Measurements from ENCODE around the gene USP48.

Gene USP48

DNA sequence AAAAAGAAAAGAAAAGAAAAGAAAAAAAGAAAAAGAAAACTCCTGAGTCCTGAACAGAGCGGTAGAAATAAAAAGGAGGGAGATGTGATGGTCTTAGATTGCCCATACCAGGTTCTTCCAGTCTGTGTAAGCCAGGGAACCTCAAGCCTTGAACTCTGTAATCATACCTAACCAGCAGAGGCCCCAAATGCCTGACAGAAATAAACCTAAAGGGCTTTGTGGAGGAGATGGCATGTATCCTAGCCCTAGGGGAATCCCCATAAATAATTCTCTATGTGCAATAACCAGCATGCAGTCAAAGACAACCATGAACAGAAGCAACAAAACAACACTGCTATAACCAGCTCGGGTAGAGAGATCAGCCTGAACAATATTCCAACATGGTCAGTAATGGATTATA is 40.4 kb downstream of the USP48 start:
- DNase-seq (ENCODE audit: low spot score), result no peak
- CTCF ChIA-PET, result interaction anchor here (0.7 kb wide), 1 partner anchor 35 kb away, joined by 3 read pairs; no protein-coding TSS in a partner anchor
- H3K27ac ChIP-seq, result no peak overlapping the region
- TF ChIP-seq, protein P1, sequence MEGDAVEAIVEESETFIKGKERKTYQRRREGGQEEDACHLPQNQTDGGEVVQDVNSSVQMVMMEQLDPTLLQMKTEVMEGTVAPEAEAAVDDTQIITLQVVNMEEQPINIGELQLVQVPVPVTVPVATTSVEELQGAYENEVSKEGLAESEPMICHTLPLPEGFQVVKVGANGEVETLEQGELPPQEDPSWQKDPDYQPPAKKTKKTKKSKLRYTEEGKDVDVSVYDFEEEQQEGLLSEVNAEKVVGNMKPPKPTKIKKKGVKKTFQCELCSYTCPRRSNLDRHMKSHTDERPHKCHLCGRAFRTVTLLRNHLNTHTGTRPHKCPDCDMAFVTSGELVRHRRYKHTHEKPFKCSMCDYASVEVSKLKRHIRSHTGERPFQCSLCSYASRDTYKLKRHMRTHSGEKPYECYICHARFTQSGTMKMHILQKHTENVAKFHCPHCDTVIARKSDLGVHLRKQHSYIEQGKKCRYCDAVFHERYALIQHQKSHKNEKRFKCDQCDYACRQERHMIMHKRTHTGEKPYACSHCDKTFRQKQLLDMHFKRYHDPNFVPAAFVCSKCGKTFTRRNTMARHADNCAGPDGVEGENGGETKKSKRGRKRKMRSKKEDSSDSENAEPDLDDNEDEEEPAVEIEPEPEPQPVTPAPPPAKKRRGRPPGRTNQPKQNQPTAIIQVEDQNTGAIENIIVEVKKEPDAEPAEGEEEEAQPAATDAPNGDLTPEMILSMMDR (conservative IDR thresholded peaks at IDR 0.05; ENCODE audit: low read depth), result no peak
- POLR2A ChIA-PET (ENCODE audit: low non-redundant PET), result no interaction called here

DNA sequence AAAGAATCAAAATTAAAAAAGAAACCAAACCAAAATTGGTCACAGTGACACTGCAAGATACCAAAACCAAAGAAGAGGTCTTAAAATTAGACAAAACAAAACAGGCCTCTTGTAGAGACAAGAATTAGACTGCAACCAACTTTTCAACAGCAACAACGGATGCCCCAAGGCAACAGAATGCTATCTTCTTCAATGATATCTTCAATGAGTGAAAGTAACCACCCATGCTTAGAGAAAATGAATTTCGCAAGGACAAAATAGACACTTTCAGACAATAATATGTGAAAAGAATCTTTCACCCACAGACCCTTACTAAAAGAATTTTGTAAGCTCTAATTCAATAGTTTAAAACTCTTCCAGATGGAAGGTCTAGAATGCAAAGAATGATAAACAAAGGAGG is 41.7 kb downstream of the USP48 start:
- H3K27ac ChIP-seq, result no peak overlapping the region
- TF ChIP-seq, protein P1 (conservative IDR thresholded peaks at IDR 0.05; ENCODE audit: low read depth), result no peak
- CTCF ChIA-PET, result no interaction called here
- POLR2A ChIA-PET (ENCODE audit: low non-redundant PET), result no interaction called here
- no peak for DNase-seq (ENCODE audit: low spot score)

DNA sequence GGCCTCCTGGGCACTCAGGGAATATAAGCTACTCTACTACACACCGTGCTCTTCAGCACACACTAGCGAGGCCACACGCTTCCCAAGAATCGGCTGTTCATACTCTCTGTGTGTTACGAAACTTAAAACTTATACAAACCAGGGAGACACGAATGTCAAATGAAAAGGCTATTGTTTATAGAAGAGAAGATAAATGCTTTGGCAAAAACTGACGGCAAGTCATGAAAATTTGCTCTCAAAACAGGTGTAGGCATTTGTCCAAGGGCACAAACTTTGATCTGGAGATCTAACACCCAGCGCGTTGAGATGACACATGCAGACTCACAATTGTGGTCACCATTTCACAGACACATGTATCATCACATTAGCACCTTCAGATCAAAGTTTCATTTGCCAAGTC is 46.1 kb downstream of the USP48 start:
- TF ChIP-seq, protein P1 (conservative IDR thresholded peaks at IDR 0.05; ENCODE audit: low read depth), result no peak
- ChIA-PET CTCF (no interaction called here), POLR2A (ENCODE audit: low non-redundant PET) (no interaction called here)
- no peak overlapping the region for H3K27ac ChIP-seq
- no peak for DNase-seq (ENCODE audit: low spot score)

DNA sequence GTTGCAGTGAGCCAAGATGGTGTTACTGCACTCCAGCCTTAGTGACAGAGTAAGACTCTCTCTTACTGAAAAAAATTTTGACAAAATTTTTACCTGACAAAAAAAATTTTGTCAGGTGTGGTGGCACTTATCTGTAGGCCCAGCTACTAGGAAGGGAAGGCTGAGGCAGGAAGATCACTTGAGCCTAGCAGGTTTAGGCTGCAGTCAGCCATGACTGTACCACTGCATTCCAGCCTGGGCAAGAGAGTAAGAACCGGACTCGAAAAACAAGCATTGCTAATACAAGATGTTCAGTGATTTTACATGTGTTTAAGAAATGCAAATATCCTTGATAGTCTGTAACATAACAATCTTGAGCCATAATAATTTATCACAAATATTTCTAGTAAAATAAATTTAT is 46.9 kb downstream of the USP48 start:
- POLR2A ChIA-PET (ENCODE audit: low non-redundant PET), result no interaction called here
- CTCF ChIA-PET, result no interaction called here
- no peak overlapping the region for H3K27ac ChIP-seq
- TF ChIP-seq, protein P1 (conservative IDR thresholded peaks at IDR 0.05; ENCODE audit: low read depth), result no peak
- DNase-seq (ENCODE audit: low spot score), result no peak

DNA sequence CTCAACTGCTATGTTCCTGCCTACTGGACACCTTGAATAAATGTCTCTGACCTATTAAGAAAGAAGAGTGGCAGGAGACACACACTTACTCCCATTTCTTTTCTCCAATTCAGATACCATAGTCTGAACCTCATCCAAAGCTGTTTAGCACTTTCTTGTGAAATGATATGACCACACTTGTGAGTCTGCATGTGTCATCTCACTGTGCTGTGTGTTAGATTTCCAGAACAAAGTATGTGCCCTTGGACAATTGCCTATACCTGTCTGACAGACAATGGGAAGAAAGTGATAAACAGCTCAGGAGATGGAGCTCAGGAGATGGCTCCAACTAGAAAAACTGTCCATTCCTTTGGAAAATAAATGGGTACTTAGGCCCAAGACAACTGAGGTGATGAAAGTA is 48.4 kb downstream of the USP48 start:
- POLR2A ChIA-PET (ENCODE audit: low non-redundant PET), result no interaction called here

DNA sequence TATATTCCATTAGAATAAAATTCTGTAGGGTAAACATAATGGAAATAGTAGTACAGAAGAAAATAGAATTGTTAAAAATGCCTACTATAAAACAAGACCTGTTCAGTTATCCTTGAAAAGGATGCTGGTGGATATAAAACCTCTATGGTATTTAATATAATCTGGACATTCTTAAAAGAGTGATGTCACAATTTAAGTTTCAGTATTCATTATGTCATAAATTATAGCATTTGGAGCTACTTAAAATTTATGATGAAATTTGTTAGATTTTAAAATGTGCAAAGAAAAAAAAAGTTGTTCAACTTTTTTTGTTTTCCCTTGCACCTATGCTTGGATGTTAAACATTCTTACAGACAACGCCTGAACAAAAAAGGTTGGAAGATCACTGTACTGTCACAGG is 50.3 kb downstream of the USP48 start:
- DNase-seq (ENCODE audit: low spot score), result no peak
- TF ChIP-seq, protein P1 (conservative IDR thresholded peaks at IDR 0.05; ENCODE audit: low read depth), result no peak
- ChIA-PET POLR2A (ENCODE audit: low non-redundant PET) (no interaction called here), CTCF (no interaction called here)
- no peak overlapping the region for H3K27ac ChIP-seq

More for the DNA sequence above, 48.4 kb downstream of the USP48 start:
- CTCF ChIA-PET, result interaction anchor here (0.8 kb wide), 1 partner anchor 150 kb away, joined by 3 read pairs; no protein-coding TSS in a partner anchor
- TF ChIP-seq, protein P1 (conservative IDR thresholded peaks at IDR 0.05; ENCODE audit: low read depth), result no peak
- no peak overlapping the region for H3K27ac ChIP-seq
- DNase-seq (ENCODE audit: low spot score), result no peak
